Ovary (tissue), 3 donors: ENCODE results near the gene DNAI1.

Experiments
- POLR2A ChIP-seq: fragments of 450-650 bp; IDR thresholded peaks from one replicate; pipeline ENCODE4 v1.6.1; 2017; ENCODE audit warnings: antibody characterized with exemption, mild to moderate bottlenecking, moderate library complexity
- TF ChIP-seq, protein P1 (sequence below), 3 donors: fragments of 450-650 bp in 2 of 3; fragments of 200-600 bp in 1 of 3; IDR thresholded peaks; one replicate each; pipeline versions ENCODE4 v1.5.1 to v1.8.0; 2016 to 2022; ENCODE audit warnings: antibody characterized with exemption in 3 of 3, mild to moderate bottlenecking in 1 of 3
- donor health status: DM: no; HTN: no; CAD: no.

DNA sequence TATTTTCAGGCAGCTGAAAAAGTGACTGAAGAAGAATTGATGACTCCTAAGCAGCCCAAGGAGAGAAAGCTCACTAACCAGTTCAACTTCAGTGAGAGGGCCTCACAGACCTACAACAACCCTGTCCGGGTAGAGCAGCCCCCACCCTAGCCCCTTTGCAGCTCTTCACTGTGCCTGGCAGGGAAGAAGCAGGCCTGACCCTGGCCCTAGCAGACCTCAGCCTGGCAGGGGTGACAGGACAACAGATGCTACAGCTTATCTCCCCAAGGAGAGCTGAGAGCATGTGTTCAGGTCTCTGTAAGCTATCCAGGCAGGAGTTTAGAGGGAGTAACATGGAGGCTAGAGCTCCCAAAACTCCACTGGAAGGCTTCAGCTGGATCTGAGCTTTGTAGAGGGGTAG lies 31.8 kb downstream of the DNAI1 start:
- TF ChIP-seq, protein P1, sequence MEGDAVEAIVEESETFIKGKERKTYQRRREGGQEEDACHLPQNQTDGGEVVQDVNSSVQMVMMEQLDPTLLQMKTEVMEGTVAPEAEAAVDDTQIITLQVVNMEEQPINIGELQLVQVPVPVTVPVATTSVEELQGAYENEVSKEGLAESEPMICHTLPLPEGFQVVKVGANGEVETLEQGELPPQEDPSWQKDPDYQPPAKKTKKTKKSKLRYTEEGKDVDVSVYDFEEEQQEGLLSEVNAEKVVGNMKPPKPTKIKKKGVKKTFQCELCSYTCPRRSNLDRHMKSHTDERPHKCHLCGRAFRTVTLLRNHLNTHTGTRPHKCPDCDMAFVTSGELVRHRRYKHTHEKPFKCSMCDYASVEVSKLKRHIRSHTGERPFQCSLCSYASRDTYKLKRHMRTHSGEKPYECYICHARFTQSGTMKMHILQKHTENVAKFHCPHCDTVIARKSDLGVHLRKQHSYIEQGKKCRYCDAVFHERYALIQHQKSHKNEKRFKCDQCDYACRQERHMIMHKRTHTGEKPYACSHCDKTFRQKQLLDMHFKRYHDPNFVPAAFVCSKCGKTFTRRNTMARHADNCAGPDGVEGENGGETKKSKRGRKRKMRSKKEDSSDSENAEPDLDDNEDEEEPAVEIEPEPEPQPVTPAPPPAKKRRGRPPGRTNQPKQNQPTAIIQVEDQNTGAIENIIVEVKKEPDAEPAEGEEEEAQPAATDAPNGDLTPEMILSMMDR (IDR thresholded peaks at IDR 0.05) = no peak
- no peak for TF ChIP-seq POLR2A
